ENCODE results near the gene GRN.
"Not testable (repeated sequence)": the region's sequence is repeated elsewhere in the genome, so short reads cannot be mapped to it uniquely, and the experiment has no call there.

Gene GRN

GRCh38 chr17:44321246-44322120 lies 23.6 kb upstream of the GRN start:
- no peak for DNase-seq

- DNase-seq: no peak
Measured at GRCh38 chr17:44322236-44322895, 22.7 kb upstream of the GRN start.

GRCh38 chr17:44323359-44324091 lies 21.6 kb upstream of the GRN start:
- no peak for DNase-seq

GRCh38 chr17:44324092-44324570 lies 21.0 kb upstream of the GRN start:
- DNase-seq: peak in 1 of 2 experiments; percentile 27

GRCh38 chr17:44324571-44325275 lies 20.4 kb upstream of the GRN start, which contains the start of gene SLC25A39:
SLC25A39 (minus strand) TSS chr17:44324823; CDS start chr17:44323562, 1,261 bp downstream.
- peak; percentile 95 for DNase-seq

GRCh38 chr17:44326861-44327444 lies 18.1 kb upstream of the GRN start:
- peak; percentile 89 to 92 for DNase-seq

GRCh38 chr17:44327715-44328449 lies 17.2 kb upstream of the GRN start:
- no peak for DNase-seq

- DNase-seq: not testable (repeated sequence)
Measured at GRCh38 chr17:44329516-44329915, 15.6 kb upstream of the GRN start.

- not testable (repeated sequence) for DNase-seq
Measured at GRCh38 chr17:44330263-44330662, 14.8 kb upstream of the GRN start.

GRCh38 chr17:44331249-44331760 lies 13.8 kb upstream of the GRN start:
- peak; percentile 73 to 84 for DNase-seq

GRCh38 chr17:44333371-44333770 lies 11.7 kb upstream of the GRN start:
- DNase-seq: no peak

GRCh38 chr17:44334315-44334714 lies 10.8 kb upstream of the GRN start:
- DNase-seq: no peak

- DNase-seq: no peak
Measured at GRCh38 chr17:44334727-44335126, 10.4 kb upstream of the GRN start.

GRCh38 chr17:44335564-44335963 lies 9.5 kb upstream of the GRN start:
- DNase-seq: no peak

GRCh38 chr17:44335968-44336367 lies 9.1 kb upstream of the GRN start:
- no peak for DNase-seq

- DNase-seq: no peak
Measured at GRCh38 chr17:44338702-44339101, 6.4 kb upstream of the GRN start.

- DNase-seq: not testable (repeated sequence)
Measured at GRCh38 chr17:44340553-44340952, 4.5 kb upstream of the GRN start.

- no peak for DNase-seq
Measured at GRCh38 chr17:44343510-44344209, 1.4 kb upstream of the GRN start.

GRCh38 chr17:44345454-44346026 lies 438 bp downstream of the GRN start:
- DNase-seq: peak; percentile 39 to 53

Data from activated CD4-positive, alpha-beta T cell treated with anti-CD3 and anti-CD28 coated beads, Interleukin-2, amount 50 U/mL, for 48 hours (primary cell).